ENCODE data around the gene TIMM10B.

GRCh38 chr11:6438979-6439571 is 42.2 kb upstream of the TIMM10B start:
- TF ChIP-seq CTCF (IDR thresholded peaks at IDR 0.05) (peak; percentile 85), POLR2AphosphoS5 (IDR thresholded peaks at IDR 0.05; ENCODE audit: low read depth, low read length) (no peak), REST (IDR thresholded peaks at IDR 0.05; ENCODE audit: insufficient read depth in 1 of 2, low read depth in 2 of 2, low read length in 1 of 2) (no peak)
